Osteocyte (in vitro differentiated cells): Measurements from ENCODE around the gene POLG. TPM values are rescaled to one million over a fixed set of nuclear protein-coding genes. Genes with fewer than 3 reads are reported as not detected.

Experiments
- DNase-seq: peaks from one replicate; pipeline ENCODE4 v3.0.0; 2021; ENCODE audit warnings: mixed read lengths; ENCODE audit not compliant: unreplicated experiment; ENCODE audit errors: extremely low spot score
- H3K27ac Mint-ChIP-seq: one replicate; pipeline ENCODE4 v1.8.0; 2021; ENCODE audit warnings: mild to moderate bottlenecking, mixed read lengths; ENCODE audit not compliant: unreplicated experiment
- H3K27me3 Mint-ChIP-seq: one replicate; pipeline ENCODE4 v1.8.0; 2021; ENCODE audit warnings: mixed read lengths; ENCODE audit not compliant: unreplicated experiment
- H3K36me3 Mint-ChIP-seq: one replicate; pipeline ENCODE4 v1.8.0; 2021; ENCODE audit warnings: mixed read lengths; ENCODE audit not compliant: unreplicated experiment
- H3K4me1 Mint-ChIP-seq: one replicate; pipeline ENCODE4 v1.8.0; 2021; ENCODE audit warnings: mixed read lengths; ENCODE audit not compliant: unreplicated experiment
- H3K4me3 Mint-ChIP-seq: one replicate; pipeline ENCODE4 v1.8.0; 2021; ENCODE audit warnings: mild to moderate bottlenecking, moderate library complexity, mixed read lengths; ENCODE audit not compliant: unreplicated experiment
- H3K9me3 Mint-ChIP-seq: one replicate; pipeline ENCODE4 v1.8.0; 2021; ENCODE audit warnings: mixed read lengths; ENCODE audit not compliant: unreplicated experiment
- CTCF ChIP-seq: fragments of 200-600 bp; sonication (generic); IDR thresholded peaks from 2 replicates; pipeline ENCODE4 v1.5.0; 2021; ENCODE audit warnings: antibody characterized with exemption, mild to moderate bottlenecking, moderate library complexity
- total RNA-seq: library from RNA; stranded (reverse); gene quantifications from 2 replicates; pipeline ENCODE4 v1.2.1, GENCODE V29; 2021

The POLG gene
- total RNA-seq, 1 donor from 2014 or later: 60.8 TPM

DNA sequence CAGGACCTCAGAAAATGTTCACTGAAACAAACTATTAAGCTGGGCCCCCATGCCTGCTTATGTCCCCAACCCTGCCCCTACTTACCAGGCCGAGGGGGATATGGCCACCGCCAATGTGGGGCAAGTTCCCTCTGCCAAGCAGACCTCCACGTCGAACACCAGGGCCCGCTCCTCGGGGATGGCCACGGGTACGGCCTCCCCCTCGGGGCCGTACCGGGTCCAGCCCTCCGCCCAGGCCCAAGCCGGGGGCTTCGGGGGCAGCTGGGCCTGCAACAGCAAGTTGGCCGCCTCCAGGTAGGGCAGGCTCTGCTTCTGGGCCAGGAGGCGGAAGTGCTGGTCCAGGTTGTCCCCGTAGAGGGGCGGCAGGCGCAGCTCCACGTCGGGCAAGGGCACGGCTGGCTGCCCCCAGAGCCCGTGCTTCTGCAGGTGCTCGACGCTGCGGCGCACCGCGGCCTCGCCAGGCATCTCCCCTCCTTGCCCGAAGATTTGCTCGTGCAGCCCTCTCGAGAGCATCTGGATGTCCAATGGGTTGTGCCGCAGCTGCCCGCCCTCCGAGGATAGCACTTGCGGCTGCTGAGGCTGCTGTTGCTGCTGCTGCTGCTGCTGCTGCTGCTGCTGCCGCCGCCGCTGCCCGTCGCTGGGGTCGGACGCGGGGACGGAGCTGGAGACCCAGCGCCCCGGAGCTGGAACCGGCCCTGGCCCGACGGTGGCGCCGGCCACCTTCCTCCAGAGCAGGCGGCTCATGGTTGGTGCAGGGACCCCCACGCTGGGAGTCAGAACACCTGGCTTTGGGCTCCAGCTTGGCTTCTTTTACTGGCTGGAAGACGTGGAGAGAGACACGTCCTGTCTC, 1.4 kb downstream of the POLG start:
- H3K27me3 Mint-ChIP-seq: peaks cover 3% of the 10 kb centered on the region

DNA sequence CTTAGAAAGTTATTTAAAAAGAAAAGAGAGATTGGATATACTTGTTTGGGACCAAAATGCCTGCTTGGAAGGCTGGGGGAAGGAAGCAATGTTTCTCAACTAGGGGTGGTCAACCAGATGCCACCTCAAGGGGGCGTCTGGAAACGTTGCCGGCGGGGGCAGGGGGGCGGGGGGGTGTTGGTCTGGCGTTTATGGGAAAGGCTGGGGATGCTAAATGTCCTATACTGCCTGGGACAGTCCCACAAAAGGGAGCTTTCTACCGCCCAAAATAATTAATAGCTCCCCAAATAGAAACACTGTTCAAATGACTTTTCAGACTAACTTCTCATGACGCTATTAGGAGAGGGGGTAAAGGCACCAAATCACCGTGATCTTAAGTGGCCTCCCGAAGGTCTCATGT, 2.2 kb downstream of the POLG start:
- Mint-ChIP-seq H3K27ac (peak overlapping the region; percentile 14), H3K27me3 (no peaks in the 10 kb centered on the region), H3K4me3 (peak overlapping the region; percentile 46), H3K36me3 (peaks cover 24% of the 10 kb centered on the region), H3K9me3 (no peaks in the 10 kb centered on the region), H3K4me1 (peaks cover 39% of the 10 kb centered on the region)
- TF ChIP-seq CTCF: peak; percentile 60
- DNase-seq: no peak

More for the DNA sequence above, 1.4 kb downstream of the POLG start:
- H3K9me3 Mint-ChIP-seq: no peaks in the 10 kb centered on the region
- H3K4me3 Mint-ChIP-seq: peak overlapping the region; percentile 74
- DNase-seq: no peak
- H3K36me3 Mint-ChIP-seq: peaks cover 22% of the 10 kb centered on the region
- TF ChIP-seq CTCF: no peak
- no peak overlapping the region for H3K27ac Mint-ChIP-seq
- H3K4me1 Mint-ChIP-seq: peaks cover 39% of the 10 kb centered on the region

DNA sequence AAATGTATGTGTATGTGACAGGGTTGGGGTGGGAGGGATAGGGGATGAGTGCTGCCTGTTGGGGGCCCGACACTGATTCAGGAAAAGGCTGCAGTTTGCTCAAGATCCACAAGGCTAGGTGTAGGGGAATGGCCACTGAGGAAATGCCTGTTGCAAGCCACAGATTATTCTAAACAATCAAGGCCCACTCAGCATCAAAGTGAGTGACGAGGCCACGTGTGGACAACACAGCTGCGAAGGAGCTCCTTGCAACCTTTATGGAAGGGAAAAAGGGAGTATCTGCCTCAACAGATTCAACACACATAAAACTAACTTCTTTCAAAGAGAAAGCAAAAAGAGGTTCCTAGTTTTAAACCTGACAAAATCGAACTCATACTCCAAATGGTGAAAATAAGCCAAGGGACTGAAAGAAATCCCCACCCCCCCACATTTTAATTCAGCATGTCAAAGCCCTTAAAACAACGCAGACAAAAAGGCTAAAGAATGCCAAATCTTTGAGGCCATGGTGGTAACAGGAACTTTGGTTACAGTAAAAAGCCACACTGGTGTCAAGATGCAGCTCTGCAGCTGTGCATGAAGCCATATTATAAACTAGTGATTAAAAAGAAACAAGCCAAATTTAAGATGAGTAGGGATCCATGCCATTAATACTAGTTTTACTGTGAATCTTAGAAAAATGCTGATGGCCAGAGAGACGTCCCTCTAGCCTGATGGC, 3.6 kb downstream of the POLG start:
- H3K4me1 Mint-ChIP-seq: peaks cover 35% of the 10 kb centered on the region
- H3K27ac Mint-ChIP-seq: no peak overlapping the region
- no peak overlapping the region for H3K4me3 Mint-ChIP-seq
- no peak for DNase-seq
- no peaks in the 10 kb centered on the region for H3K9me3 Mint-ChIP-seq
- no peak for TF ChIP-seq CTCF
- peaks cover 35% of the 10 kb centered on the region for H3K36me3 Mint-ChIP-seq
- no peaks in the 10 kb centered on the region for H3K27me3 Mint-ChIP-seq

DNA sequence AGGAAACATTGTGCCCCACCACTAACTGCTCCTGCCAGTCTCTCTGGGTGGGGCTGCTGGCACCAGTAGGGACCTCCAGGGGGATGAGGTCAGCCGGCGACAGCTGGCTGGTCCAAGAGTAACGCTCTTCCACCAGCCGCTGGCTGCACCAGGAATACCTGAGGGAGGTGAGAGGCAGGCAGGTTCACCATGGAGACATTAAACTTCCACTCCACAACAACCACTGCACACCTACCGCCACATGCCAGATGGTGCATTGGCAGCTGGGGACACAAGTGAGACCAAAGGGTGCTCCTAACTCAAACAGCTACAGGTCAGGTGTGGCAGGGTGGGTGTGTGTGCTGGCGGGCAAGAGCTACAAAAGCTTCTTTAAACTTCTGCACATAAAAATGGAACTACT, 4.5 kb downstream of the POLG start:
- no peak for DNase-seq
- H3K9me3 Mint-ChIP-seq: no peaks in the 10 kb centered on the region
- H3K4me1 Mint-ChIP-seq: peaks cover 26% of the 10 kb centered on the region
- H3K27me3 Mint-ChIP-seq: no peaks in the 10 kb centered on the region
- H3K27ac Mint-ChIP-seq: no peak overlapping the region
- peaks cover 40% of the 10 kb centered on the region for H3K36me3 Mint-ChIP-seq
- no peak for TF ChIP-seq CTCF
- H3K4me3 Mint-ChIP-seq: no peak overlapping the region
